ENCODE data around the gene EIF5A. TPM values are rescaled to one million over a fixed set of nuclear protein-coding genes. Genes with fewer than 3 reads are reported as not detected.

EIF5A gene
- total RNA-seq, 1 experiment from 2014 or later: 1,090 TPM

- DNase-seq (ENCODE audit: low read depth): peak; percentile 35
Measured at GRCh38 chr17:7313088-7313889, 5.9 kb downstream of the EIF5A start.

GRCh38 chr17:7313890-7314718 is 6.7 kb downstream of the EIF5A start:
- DNase-seq (ENCODE audit: low read depth): peak; percentile 33

DNA sequence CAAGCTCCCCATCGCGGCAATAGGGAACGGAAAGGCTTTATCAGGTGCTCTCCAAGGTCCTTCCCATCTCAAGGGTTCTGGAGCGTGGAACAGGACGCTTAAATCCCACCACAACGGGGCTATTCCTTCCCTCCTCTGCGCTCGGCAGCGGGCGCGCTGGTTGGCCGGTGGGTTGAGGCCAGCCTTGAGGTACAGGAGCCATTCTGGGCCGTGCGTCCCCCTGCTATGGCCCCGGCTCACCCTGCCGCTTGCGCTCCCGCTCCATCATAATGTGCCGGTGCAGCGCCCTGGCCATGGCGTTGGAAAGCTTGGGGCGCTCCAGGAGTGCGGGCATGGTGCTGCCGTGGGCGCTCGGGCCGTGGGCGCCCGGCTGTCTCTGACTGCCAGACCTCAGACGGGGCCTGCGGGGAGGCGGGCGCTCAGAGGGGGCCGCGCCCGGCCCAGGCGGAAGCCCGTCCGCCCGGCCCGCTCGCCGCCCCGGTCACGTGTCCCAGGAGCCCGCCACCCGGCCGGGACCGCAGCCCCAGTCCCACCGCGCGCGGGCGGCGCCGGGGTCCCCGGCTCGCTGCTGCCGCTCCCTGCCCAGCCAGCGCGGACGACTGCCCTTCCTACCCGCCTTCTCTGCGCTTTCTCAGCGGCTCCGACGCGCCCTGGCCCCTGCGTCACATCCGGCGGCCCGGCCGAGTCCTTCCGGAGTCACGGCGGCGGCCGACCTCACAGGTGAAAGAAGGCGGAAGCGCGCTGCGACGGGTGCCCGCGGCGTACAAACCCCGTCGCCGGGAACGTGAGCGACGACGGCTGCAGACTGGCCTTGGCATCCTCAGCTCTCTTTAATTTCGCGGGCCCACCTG is 7.5 kb downstream of the EIF5A start, which contains the start of gene GPS2:
TSS of gene GPS2 (minus strand) at position 642 of the 851 bp plus-strand sequence. CDS start at position 334, 308 bp downstream.
- DNase-seq (ENCODE audit: low read depth): peak; percentile 95

DNA sequence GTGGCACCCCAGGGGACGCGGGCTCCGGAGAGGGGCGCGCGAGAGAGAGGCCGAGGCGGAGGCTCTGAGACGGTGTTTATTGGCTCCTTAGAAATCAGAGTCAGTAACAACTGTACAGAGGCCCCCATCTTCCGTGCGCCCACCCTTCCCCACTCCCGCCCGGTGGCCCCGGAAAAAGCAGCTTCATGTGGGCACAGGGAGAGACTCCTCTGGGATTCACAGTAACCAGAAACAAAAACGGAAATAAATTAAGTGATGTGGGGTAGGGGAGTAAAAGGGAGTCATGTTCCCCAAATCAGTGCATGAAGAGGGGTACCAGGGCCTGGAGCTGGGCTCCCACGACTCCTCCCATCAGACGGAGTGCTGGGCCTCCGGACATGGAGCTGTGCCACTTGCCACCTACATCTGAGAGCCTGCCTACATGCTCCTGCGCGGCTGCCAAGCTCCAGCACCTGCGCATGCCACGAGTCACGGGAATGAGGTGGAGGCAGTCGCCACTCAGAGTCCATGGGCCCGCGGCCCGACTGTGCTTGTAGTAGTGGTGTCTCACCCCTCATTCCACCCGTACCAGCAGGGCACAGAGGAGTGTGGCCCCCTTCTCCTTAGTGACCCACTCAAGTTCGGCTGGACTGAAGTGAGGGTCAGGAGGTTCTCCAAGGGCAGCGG is 8.3 kb downstream of the EIF5A start:
- no peak for DNase-seq (ENCODE audit: low read depth)

DNA sequence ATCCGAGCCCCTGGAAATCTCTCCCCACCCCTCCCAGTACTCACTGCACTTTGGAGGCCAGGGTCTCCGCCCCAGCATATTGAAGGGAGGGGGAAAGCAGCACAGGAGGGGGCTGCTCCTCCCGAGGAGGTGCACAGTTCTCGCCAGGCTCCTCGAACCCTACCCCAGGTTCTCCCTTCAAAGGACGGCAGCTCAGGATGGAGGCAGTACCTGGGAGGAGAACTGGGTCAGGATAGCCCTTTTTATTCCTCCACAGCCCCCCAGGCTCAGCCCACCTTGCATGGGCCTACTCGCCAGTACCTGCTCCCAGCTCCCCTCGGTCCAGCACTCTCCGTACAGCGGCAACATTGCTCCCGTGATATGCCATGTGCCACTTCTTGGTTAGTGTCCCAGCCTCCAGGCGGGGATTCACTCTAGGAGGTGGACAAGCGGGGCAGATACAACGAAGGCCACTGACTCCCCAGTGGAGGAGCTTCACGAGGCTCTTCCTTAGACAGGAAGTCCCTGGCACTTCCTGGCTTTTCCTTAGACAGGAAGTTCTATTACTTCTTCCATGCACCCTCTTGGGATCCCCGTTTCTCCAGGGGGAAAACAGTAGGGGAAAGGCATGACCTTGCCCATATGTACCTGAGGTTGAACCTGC is 9.9 kb downstream of the EIF5A start:
- DNase-seq (ENCODE audit: low read depth): no peak

DNA sequence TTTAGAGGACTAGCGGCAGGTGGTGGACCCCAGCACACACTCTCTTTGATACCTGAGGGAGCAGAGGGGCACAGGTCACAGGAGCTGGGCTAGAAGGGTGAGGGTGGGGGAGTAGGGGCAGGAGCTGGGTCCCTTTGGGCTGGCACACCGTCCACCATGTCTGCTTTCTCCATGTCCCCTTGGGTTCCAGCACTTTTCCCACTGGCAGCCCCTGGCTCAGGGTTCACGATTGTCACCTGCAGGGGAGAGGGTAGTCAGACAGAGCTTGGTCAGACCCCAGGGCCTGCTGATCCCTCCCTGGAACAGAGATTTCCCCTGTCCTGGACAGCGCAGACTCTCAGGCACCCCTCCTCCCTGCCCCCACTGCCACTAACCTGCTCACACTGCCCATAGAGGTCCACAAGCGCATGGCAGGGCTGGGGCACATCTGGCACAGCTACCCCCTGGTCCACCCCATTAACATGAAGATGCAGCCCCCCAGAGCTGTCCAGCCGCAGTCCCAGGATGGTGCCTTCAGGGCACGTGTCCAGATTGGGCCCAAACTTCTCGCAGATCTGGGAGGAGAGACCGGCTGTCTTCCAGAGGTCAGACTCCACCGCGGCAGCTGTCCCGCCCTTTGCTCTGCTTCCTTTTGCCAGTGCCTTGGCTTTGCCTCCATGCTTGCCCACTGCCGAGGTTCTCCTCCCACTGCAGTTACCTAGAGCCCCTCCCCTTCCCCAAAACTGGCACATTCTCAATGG is 10.9 kb downstream of the EIF5A start:
- DNase-seq (ENCODE audit: low read depth): no peak

DNA sequence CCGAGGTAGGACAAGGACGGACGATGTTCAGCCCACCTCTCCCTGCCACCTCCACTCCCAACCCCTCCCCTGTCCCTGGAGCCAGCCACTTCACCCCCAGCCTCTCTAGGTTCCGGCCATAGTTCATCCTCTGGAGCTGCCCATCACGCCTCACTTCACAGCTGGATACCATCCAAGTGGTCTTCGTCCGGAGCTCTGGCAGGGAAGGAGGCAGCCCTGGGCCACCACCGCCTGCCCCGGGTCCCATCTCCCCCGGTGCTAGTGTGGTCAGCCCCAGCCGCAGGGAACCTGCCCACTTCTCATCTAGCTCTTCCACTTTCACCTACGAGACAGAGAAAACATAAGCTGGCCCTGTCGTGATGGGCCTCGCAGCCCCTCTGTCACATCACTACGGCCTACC is 14.0 kb downstream of the EIF5A start:
- DNase-seq (ENCODE audit: low read depth): no peak

DNA sequence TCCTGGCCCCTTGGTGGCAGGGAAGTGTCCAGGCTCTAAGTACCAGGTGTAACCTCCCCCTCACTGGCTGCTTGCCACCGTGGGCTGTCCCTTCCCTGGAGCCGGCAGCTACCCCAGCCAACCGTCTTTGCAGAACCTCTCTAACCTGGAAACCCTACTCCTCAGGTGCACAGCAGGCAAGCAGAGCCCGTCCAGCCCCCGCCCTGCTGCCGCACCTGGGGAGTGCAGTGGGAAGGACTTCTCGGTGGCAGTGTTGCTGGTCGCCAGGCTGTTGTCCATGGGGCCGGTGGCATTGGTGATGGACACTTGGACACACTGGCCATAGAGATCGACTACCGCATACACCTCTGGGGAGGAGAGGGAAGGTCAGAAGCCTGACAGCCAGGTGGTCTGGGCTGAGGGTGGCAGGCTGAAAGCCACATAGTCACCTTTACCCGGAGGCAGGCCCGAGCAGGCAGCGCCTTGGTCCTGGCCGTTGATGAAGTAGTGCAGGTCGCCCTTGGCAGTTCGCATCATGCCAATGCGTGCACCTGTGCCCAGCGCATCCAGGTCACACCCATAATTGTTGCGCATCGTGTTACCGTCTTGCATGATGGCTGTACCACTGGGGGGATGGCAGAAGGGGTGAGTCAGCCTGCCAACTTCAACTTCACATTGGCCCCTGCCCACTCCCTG is 15.2 kb downstream of the EIF5A start:
- no peak for DNase-seq (ENCODE audit: low read depth)

- DNase-seq (ENCODE audit: low read depth): peak; percentile 53
Measured at GRCh38 chr17:7323731-7324437, 16.5 kb downstream of the EIF5A start.

DNA sequence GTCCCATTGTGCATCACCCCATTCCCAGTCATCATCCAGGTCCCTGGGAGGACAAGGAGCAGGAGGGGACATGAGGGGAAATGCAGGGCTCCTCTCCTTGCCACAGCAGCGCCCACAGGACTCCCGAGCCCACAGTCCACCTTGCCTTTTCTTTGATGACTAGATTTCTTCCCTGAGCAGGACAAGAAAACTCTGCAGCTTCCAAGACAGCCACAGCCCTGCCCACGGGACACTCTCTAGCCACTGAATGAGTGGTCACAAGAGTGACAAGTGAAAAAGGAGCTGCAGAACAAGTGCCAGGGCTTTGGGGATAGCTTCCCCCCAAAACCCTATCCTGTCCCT is 17.0 kb downstream of the EIF5A start:
- no peak for DNase-seq (ENCODE audit: low read depth)

- DNase-seq (ENCODE audit: low read depth): no peak
Measured at GRCh38 chr17:7325031-7325528, 17.7 kb downstream of the EIF5A start.

DNA sequence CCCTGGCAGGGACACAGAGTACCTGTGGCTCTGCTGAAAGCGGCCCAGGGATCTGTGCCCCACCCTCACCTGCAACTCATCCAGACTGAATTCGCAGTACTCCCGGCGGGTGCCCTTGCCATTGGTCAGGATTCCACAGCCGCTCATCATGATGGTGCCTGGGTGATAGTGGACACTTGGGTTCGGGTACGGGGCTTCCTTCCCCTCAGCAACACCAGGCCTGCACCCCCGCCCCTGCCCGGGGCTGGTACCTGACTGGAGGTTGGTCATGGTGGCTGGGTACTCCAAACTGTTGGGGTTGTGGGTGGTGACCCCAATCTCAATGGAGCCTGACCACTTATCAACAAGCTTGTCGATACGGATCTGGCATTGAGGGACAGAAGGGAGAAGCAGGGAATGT is 18.8 kb downstream of the EIF5A start:
- DNase-seq (ENCODE audit: low read depth): no peak

DNA sequence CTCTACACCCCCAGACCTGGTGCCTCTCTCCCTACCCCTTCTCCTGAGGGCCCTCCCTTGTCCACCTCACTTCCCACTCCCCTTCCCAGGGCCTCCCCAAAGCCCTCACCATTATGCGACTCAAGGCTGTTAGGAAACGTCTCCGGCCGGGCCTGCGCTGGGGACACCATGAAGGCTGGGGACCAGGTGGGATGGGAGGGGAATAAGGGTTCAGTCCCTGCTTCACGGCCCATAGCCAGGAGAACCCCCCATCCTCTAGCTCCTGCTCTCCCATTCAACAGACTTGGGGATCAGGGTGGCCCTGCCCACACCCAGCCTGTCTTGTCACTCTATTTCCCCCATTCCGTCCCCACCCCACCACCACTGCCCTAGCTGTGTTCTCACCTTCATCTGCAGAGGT is 19.6 kb downstream of the EIF5A start:
- no peak for DNase-seq (ENCODE audit: low read depth)

DNA sequence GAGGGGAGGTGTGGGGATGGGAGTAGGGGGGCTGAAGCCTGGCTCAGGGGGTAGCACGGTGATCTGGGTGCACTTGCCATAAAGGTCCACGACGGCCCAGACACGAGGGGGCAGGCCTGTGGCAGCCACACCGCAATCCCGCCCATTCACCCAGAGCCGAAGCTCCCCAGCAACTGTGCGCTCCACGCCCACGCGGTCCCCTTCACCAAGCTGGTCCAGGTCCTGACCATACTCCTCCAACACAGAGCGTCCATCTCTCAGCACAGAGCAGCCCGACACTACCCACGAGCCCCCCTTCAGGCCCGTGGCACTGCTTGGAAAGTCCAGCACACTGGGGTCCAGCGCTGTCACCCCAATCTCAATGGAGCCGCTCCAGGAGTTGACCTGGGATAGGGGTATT is 20.1 kb downstream of the EIF5A start:
- DNase-seq (ENCODE audit: low read depth): no peak

GRCh38 chr17:7328009-7328408 is 20.6 kb downstream of the EIF5A start:
- no peak for DNase-seq (ENCODE audit: low read depth)

DNA sequence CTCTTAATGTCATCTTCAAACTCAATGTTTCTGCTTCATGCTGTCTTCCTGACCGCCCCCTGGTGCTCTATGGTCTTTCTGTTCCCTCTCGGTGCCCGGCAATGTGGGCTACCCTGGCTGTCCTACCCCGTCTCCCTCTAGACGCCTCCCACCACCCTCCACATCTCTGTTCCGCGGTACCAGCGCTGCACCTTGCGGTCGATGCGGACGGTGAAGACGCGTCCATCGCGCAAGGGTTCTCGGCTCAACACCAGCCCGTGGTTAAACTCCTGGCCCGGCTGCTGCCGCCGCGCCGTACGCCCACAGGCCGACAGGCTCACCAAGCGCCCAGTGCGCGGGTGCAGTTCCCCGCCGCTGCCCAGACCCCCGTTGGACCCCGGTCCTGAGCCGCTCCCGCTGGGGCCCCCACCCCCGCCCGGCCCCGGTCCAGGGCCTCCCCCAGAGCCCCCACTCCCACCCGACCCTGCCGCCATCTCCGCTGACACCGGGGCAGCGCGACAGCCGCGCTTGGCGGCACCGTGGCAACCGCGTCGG is 21.5 kb downstream of the EIF5A start, which contains the start of gene NEURL4:
TSS of gene NEURL4 (minus strand) at position 496 of the 534 bp plus-strand sequence. CDS start at position 473, 23 bp downstream.
- DNase-seq (ENCODE audit: low read depth): no peak

- peak; percentile 99 for DNase-seq (ENCODE audit: low read depth)
Measured at GRCh38 chr17:7329374-7329996, 22.1 kb downstream of the EIF5A start.
